HepG2 (cell line): Measurements from ENCODE around the gene CENPB. TPM values are rescaled to one million over a fixed set of nuclear protein-coding genes. Genes with fewer than 3 reads are reported as not detected.

Experiments
- FOXP1 ChIP-seq, 2 experiments: fragments of 450-650 bp in 1 of 2; IDR thresholded peaks; 2 replicates each; pipeline ENCODE4 v1.6.1; 2017 to 2018; ENCODE audit warnings: antibody characterized with exemption in 1 of 2
- GATA4 ChIP-seq: sonication (generic); IDR thresholded peaks from 2 replicates; pipeline ENCODE4 v1.6.1; 2016; ENCODE audit warnings: antibody characterized with exemption, low read depth, borderline replicate concordance
- HNF4G ChIP-seq, 2 experiments: sonication (generic) in 1 of 2; formaldehyde crosslinking in 1 of 2; IDR thresholded peaks; 2 replicates each; pipeline versions ENCODE4 v1.4.0 to v1.6.1; 2011 to 2020; ENCODE audit warnings: borderline replicate concordance in 2 of 2, low read depth in 2 of 2, mild to moderate bottlenecking in 2 of 2, low read length in 1 of 2, missing genetic modification reagents in 1 of 2, moderate library complexity in 1 of 2
- ONECUT2 ChIP-seq: sonication (generic); formaldehyde crosslinking; IDR thresholded peaks from 2 replicates; pipeline ENCODE4 v1.4.0; 2020; ENCODE audit warnings: missing genetic modification reagents
- RAD51 ChIP-seq: fragments of 450-650 bp; IDR thresholded peaks from 2 replicates; pipeline ENCODE4 v1.6.1; 2016; ENCODE audit warnings: borderline replicate concordance
- THAP11 ChIP-seq: IDR thresholded peaks from 2 replicates; pipeline ENCODE4 v1.6.1; 2016; ENCODE audit warnings: missing biosample characterization, missing genetic modification reagents
- THAP9 ChIP-seq: sonication (generic); formaldehyde crosslinking; IDR thresholded peaks from 2 replicates; pipeline ENCODE4; 2020; ENCODE audit warnings: missing genetic modification reagents, mild to moderate bottlenecking, borderline replicate concordance
- TOPORS ChIP-seq: sonication (generic); formaldehyde crosslinking; IDR thresholded peaks from 2 replicates; pipeline ENCODE4 v1.8.0; 2023; ENCODE audit warnings: mild to moderate bottlenecking, missing genetic modification reagents
- ZFP1 ChIP-seq: IDR thresholded peaks from 2 replicates; pipeline ENCODE4 v1.6.1; 2016
- ZFP62 ChIP-seq: sonication (generic); formaldehyde crosslinking; IDR thresholded peaks from 2 replicates; pipeline ENCODE4 v1.4.0; 2020; ENCODE audit warnings: missing genetic modification reagents
- ZNF225 ChIP-seq: sonication (generic); formaldehyde crosslinking; IDR thresholded peaks from 2 replicates; pipeline ENCODE4 v1.4.0; 2020; ENCODE audit warnings: mild to moderate bottlenecking, missing genetic modification reagents
- ZNF296 ChIP-seq: sonication (generic); formaldehyde crosslinking; conservative IDR thresholded peaks from 2 replicates; pipeline ENCODE4 v1.5.0; 2020; ENCODE audit warnings: mild to moderate bottlenecking, missing genetic modification reagents
- polyA plus RNA-seq, 8 experiments: library from polyadenylated mRNA; depleted of rRNA in 3 of 8; stranded (reverse) in 7 of 8; unstranded in 1 of 8; fragments of >200 nt; fragmentation: Illumina TruSeq in 4 of 8; extraction: Trizol in 4 of 8; gene quantifications; 2 replicates each; pipeline versions ENCODE4 v1.2.1 to v1.2.3, GENCODE V29; 2011 to 2016; ENCODE audit warnings: low read depth in 4 of 8, missing spikeins in 1 of 8, mixed read lengths in 1 of 8; ENCODE audit not compliant: insufficient read depth in 1 of 8
- total RNA-seq, 5 experiments: library from RNA; depleted of rRNA; stranded (reverse); fragments of >200 nt; fragmentation: Illumina TruSeq; extraction: Trizol; gene quantifications; 2 replicates each; pipeline ENCODE4 v1.2.3, GENCODE V29; 2016; ENCODE audit warnings: low read depth in 1 of 5
- TF ChIP-seq, protein P1 (sequence below): sonication (generic); formaldehyde crosslinking; IDR thresholded peaks from 2 replicates; pipeline ENCODE4 v1.5.0; 2020; ENCODE audit warnings: mild to moderate bottlenecking, low read depth, missing genetic modification reagents, borderline replicate concordance
- TF ChIP-seq, protein P2 (sequence below): sonication (generic); formaldehyde crosslinking; IDR thresholded peaks from 2 replicates; pipeline ENCODE4 v1.5.0; 2020; ENCODE audit warnings: mild to moderate bottlenecking, missing genetic modification reagents, borderline replicate concordance
- TF ChIP-seq, protein P3 (sequence below): sonication (generic); formaldehyde crosslinking; IDR thresholded peaks from 2 replicates; pipeline ENCODE4 v1.5.0; 2020; ENCODE audit warnings: mild to moderate bottlenecking, missing genetic modification reagents, borderline replicate concordance

Gene CENPB
- total and polyA plus RNA-seq, 2 of the 13 experiments (the other 11 are each of a cell fraction or from before 2014, with no cell fraction given): 10.4 to 54.5 TPM

DNA sequence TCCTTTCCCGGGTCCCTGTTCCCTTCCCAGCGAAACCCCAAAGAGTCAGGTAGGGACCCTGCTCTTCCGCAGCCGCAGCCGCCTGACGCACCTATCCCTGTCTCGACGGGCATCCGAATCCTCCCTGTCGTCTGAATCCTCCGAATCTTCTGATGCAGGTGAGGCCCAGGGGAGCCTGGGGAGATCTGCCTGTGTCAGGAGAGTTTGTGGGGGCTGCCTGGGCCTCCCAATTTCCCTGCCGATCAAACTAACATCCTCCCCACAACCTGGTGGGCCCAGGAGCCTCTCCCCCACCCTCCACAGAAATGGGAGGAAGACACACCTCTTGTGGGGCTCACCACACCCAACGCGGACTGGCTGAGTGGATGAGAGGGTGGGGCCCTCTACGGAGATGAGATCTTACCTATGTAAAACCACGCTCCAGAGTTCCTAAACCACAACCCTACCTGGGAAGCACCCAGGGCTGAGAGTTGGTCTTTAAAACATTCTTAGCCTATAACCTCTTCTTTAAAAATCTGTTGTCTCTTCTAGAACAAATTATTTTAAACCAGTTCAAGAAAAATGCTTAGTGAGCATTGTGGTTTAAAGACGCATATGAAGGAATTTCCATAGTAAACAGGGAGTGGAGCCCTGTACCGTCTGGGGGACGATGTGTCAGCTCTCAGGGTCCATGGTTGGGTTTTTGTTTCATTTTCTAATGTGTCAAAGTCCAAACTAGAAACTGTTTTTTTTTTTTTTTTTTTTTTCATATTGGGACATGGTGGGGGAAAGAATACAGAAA, 11.2 kb upstream of the CENPB start (continued):
- no peak for TF ChIP-seq THAP9
- no peak for TF ChIP-seq ZNF296 (CRISPR knock-in tag)
- TF ChIP-seq ZFP1 (CRISPR knock-in tag): no peak
- TF ChIP-seq TOPORS (CRISPR knock-in tag): no peak
- 0 out of 2 replicates have a peak, but pooled peaks have one; percentile 24 for TF ChIP-seq THAP11 (CRISPR knock-in tag)
- TF ChIP-seq, protein P1, sequence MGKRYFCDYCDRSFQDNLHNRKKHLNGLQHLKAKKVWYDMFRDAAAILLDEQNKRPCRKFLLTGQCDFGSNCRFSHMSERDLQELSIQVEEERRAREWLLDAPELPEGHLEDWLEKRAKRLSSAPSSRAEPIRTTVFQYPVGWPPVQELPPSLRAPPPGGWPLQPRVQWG (CRISPR knock-in tag): no peak
- TF ChIP-seq GATA4: no peak
- TF ChIP-seq ZNF225: no peak
- TF ChIP-seq ONECUT2 (CRISPR knock-in tag): no peak
- TF ChIP-seq FOXP1 (IDR thresholded peaks at IDR 0.05): 0 out of 2 replicates have a peak, but pooled peaks have one; percentile 16
- TF ChIP-seq FOXP1 (CRISPR knock-in tag; IDR thresholded peaks at IDR 0.05): no peak
- TF ChIP-seq, protein P2, sequence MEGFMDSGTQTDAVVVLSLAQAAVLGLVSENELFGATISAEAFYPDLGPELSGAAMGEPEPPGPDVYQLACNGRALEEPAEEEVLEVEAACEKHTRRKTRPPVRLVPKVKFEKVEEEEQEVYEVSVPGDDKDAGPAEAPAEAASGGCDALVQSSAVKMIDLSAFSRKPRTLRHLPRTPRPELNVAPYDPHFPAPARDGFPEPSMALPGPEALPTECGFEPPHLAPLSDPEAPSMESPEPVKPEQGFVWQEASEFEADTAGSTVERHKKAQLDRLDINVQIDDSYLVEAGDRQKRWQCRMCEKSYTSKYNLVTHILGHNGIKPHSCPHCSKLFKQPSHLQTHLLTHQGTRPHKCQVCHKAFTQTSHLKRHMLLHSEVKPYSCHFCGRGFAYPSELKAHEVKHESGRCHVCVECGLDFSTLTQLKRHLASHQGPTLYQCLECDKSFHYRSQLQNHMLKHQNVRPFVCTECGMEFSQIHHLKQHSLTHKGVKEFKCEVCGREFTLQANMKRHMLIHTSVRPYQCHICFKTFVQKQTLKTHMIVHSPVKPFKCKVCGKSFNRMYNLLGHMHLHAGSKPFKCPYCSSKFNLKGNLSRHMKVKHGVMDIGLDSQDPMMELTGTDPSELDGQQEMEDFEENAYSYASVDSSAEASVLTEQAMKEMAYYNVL (CRISPR knock-in tag): peak; percentile 9; the same call in 1 of the 2 replicates
- peak; percentile 73 for TF ChIP-seq HNF4G (IDR thresholded peaks at IDR 0.05; ENCODE audit: borderline replicate concordance, low read depth, low read length)
- TF ChIP-seq HNF4G (CRISPR knock-in tag; IDR thresholded peaks at IDR 0.05; ENCODE audit: borderline replicate concordance, low read depth): no peak; the same call in 1 of the 2 replicates
- TF ChIP-seq ZFP62 (CRISPR knock-in tag): no peak
- TF ChIP-seq, protein P3, sequence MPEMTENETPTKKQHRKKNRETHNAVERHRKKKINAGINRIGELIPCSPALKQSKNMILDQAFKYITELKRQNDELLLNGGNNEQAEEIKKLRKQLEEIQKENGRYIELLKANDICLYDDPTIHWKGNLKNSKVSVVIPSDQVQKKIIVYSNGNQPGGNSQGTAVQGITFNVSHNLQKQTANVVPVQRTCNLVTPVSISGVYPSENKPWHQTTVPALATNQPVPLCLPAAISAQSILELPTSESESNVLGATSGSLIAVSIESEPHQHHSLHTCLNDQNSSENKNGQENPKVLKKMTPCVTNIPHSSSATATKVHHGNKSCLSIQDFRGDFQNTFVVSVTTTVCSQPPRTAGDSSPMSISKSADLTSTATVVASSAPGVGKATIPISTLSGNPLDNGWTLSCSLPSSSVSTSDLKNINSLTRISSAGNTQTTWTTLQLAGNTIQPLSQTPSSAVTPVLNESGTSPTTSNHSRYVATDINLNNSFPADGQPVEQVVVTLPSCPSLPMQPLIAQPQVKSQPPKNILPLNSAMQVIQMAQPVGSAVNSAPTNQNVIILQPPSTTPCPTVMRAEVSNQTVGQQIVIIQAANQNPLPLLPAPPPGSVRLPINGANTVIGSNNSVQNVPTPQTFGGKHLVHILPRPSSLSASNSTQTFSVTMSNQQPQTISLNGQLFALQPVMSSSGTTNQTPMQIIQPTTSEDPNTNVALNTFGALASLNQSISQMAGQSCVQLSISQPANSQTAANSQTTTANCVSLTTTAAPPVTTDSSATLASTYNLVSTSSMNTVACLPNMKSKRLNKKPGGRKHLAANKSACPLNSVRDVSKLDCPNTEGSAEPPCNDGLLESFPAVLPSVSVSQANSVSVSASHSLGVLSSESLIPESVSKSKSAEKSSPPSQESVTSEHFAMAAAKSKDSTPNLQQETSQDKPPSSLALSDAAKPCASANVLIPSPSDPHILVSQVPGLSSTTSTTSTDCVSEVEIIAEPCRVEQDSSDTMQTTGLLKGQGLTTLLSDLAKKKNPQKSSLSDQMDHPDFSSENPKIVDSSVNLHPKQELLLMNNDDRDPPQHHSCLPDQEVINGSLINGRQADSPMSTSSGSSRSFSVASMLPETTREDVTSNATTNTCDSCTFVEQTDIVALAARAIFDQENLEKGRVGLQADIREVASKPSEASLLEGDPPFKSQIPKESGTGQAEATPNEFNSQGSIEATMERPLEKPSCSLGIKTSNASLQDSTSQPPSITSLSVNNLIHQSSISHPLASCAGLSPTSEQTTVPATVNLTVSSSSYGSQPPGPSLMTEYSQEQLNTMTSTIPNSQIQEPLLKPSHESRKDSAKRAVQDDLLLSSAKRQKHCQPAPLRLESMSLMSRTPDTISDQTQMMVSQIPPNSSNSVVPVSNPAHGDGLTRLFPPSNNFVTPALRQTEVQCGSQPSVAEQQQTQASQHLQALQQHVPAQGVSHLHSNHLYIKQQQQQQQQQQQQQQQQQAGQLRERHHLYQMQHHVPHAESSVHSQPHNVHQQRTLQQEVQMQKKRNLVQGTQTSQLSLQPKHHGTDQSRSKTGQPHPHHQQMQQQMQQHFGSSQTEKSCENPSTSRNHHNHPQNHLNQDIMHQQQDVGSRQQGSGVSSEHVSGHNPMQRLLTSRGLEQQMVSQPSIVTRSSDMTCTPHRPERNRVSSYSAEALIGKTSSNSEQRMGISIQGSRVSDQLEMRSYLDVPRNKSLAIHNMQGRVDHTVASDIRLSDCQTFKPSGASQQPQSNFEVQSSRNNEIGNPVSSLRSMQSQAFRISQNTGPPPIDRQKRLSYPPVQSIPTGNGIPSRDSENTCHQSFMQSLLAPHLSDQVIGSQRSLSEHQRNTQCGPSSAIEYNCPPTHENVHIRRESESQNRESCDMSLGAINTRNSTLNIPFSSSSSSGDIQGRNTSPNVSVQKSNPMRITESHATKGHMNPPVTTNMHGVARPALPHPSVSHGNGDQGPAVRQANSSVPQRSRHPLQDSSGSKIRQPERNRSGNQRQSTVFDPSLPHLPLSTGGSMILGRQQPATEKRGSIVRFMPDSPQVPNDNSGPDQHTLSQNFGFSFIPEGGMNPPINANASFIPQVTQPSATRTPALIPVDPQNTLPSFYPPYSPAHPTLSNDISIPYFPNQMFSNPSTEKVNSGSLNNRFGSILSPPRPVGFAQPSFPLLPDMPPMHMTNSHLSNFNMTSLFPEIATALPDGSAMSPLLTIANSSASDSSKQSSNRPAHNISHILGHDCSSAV: no peak
- no peak for TF ChIP-seq RAD51
